Measurements from ENCODE around the gene ATP2B2. TPM values are rescaled to one million over a fixed set of nuclear protein-coding genes. Genes with fewer than 3 reads are reported as not detected.

Gene ATP2B2
- total RNA-seq, 4 donors from 2014 or later = not detected

- no peaks in the 10 kb centered on the region for H3K36me3 ChIP-seq
- no peak for TF ChIP-seq CTCF (IDR thresholded peaks at IDR 0.05)
- TF ChIP-seq EP300 (IDR thresholded peaks at IDR 0.05; ENCODE audit: low read depth) = no peak
- no peak for TF ChIP-seq POLR2A (IDR thresholded peaks at IDR 0.05)
- no peak for TF ChIP-seq POLR2AphosphoS5 (IDR thresholded peaks at IDR 0.05)
- no peaks in the 10 kb centered on the region for H3K9me3 ChIP-seq
- peaks cover 39% of the 10 kb centered on the region for H3K27me3 ChIP-seq
- no peak overlapping the region for H3K4me3 ChIP-seq
- in situ Hi-C loops (cut with MboI; ENCODE audit: low pct_ligation_motif_present in 1 of 4, low pct_unique_long_range_greater_than_20kb in 1 of 4, low sequenced_read_pairs in 3 of 4) (no loop called here), intact Hi-C loops (cut with DNase I; ENCODE audit: low total_unique reads) (no loop called here)
- H3K27ac ChIP-seq = no peak overlapping the region
- no peak for DNase-seq
- 60 to 71% methylated on average over 1 to 3 of the region's 3 CpGs for WGBS, 2 donors (ENCODE audit: low coverage in 1 of 2)
- peaks cover 0 to 3% (median 0%) of the 10 kb centered on the region in 4 donors for H3K4me1 ChIP-seq
Observed at GRCh38 chr3:10508235-10508618, 2.8 kb upstream of the ATP2B2 start.

- Histone ChIP-seq H3K4me1 (peaks cover 0 to 3% (median 0%) of the 10 kb centered on the region in 4 donors), H3K27ac (no peak overlapping the region), H3K27me3 (peaks cover 40% of the 10 kb centered on the region), H3K4me3 (no peak overlapping the region), H3K36me3 (no peaks in the 10 kb centered on the region), H3K9me3 (no peaks in the 10 kb centered on the region)
- intact Hi-C loops (cut with DNase I; ENCODE audit: low total_unique reads) (no loop called here), in situ Hi-C loops (cut with MboI; ENCODE audit: low pct_ligation_motif_present in 1 of 4, low pct_unique_long_range_greater_than_20kb in 1 of 4, low sequenced_read_pairs in 3 of 4) (no loop called here)
- TF ChIP-seq EP300 (IDR thresholded peaks at IDR 0.05; ENCODE audit: low read depth) (no peak), CTCF (IDR thresholded peaks at IDR 0.05) (no peak), POLR2A (IDR thresholded peaks at IDR 0.05) (no peak), POLR2AphosphoS5 (IDR thresholded peaks at IDR 0.05) (no peak)
- DNase-seq = no peak
- WGBS, 2 donors (ENCODE audit: low coverage in 1 of 2) = 86 to 100% methylated on average over 2 to 9 of the region's 9 CpGs
Observed at GRCh38 chr3:10507331-10507730, 1.9 kb upstream of the ATP2B2 start.

GRCh38 chr3:10506696-10507095 is 1.3 kb upstream of the ATP2B2 start:
- no peak for DNase-seq
- H3K4me3 ChIP-seq = no peak overlapping the region
- peaks cover 0 to 3% (median 0%) of the 10 kb centered on the region in 4 donors for H3K4me1 ChIP-seq
- H3K27ac ChIP-seq = no peak overlapping the region
- peaks cover 40% of the 10 kb centered on the region for H3K27me3 ChIP-seq
- intact Hi-C loops (cut with DNase I; ENCODE audit: low total_unique reads) (no loop called here), in situ Hi-C loops (cut with MboI; ENCODE audit: low pct_ligation_motif_present in 1 of 4, low pct_unique_long_range_greater_than_20kb in 1 of 4, low sequenced_read_pairs in 3 of 4) (no loop called here)
- no peaks in the 10 kb centered on the region for H3K9me3 ChIP-seq
- no peak for TF ChIP-seq POLR2AphosphoS5 (IDR thresholded peaks at IDR 0.05)
- no peak for TF ChIP-seq CTCF (IDR thresholded peaks at IDR 0.05)
- TF ChIP-seq POLR2A (IDR thresholded peaks at IDR 0.05) = no peak
- TF ChIP-seq EP300 (IDR thresholded peaks at IDR 0.05; ENCODE audit: low read depth) = no peak
- whole genome bisulfite sequencing, 2 donors (ENCODE audit: low coverage in 1 of 2) = 60 to 86% methylated on average over 2 to 7 of the region's 14 CpGs
- no peaks in the 10 kb centered on the region for H3K36me3 ChIP-seq

- no peak for DNase-seq
- H3K4me1 ChIP-seq = peaks cover 0 to 3% (median 0%) of the 10 kb centered on the region in 4 donors
- no peak overlapping the region for H3K27ac ChIP-seq
- in situ Hi-C loops (cut with MboI; ENCODE audit: low pct_ligation_motif_present in 1 of 4, low pct_unique_long_range_greater_than_20kb in 1 of 4, low sequenced_read_pairs in 3 of 4) = no loop called here
- TF ChIP-seq EP300 (IDR thresholded peaks at IDR 0.05; ENCODE audit: low read depth) (no peak), POLR2A (IDR thresholded peaks at IDR 0.05) (no peak), POLR2AphosphoS5 (IDR thresholded peaks at IDR 0.05) (no peak), CTCF (IDR thresholded peaks at IDR 0.05) (no peak)
- H3K9me3 ChIP-seq = no peaks in the 10 kb centered on the region
- WGBS, 2 donors (ENCODE audit: low coverage in 1 of 2) = 25% methylated on average over 22 of the region's 22 CpGs; no CpG with 5 or more reads in 1 of the 2 donors
- peaks cover 40% of the 10 kb centered on the region for H3K27me3 ChIP-seq
- peak overlapping the region in 1 of 4 donors; percentile 23 for H3K4me3 ChIP-seq
- intact Hi-C loops (cut with DNase I; ENCODE audit: low total_unique reads) = no loop called here
- no peaks in the 10 kb centered on the region for H3K36me3 ChIP-seq
Observed at GRCh38 chr3:10505791-10506585, 602 bp upstream of the ATP2B2 start.

Data from transverse colon (tissue), 4 donors.